GM21360 (cell line): ENCODE data around the gene CSGALNACT2.

Experiments used
- ATAC-seq: cut with Tn5 transposase; IDR thresholded peaks from one replicate; pipeline ENCODE4 v1.9.1; 2021; ENCODE audit warnings: mild to moderate bottlenecking, moderate library complexity; ENCODE audit not compliant: unreplicated experiment

Gene CSGALNACT2

GRCh38 chr10:43200538-43201390 lies 62.5 kb downstream of the CSGALNACT2 start:
- ATAC-seq, result no peak

DNA sequence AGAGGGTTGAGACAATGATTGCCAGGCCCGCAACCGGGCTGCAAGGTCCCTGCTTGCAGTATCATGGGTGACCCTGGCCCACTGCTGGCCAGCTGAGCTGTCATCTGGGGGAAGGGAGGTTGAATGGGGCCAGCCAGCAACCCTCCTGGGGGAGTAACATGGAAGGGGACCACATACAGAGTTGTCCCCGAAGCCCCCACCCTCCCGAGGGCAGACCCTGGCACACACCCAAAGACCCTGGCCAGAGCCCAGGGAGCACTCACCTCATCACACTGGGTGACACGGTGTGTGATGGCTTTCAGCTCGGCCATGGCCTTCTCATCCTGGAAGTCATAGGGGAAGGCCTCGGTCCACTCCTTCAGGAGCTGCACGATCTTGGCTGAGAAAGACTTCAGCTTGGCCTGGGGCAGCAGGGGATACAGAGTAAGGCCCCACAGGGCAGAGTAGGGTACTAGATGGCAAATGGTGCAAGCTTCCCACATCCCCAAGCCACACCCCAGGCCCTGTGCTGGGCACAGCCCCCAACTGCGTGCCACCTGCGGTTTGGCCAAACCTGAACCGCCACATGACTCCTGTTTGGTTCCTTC lies 63.4 kb downstream of the CSGALNACT2 start:
- ATAC-seq, result no peak

- peak; percentile 44 for ATAC-seq
These were observed 64.0 kb downstream of the CSGALNACT2 start for GRCh38 chr10:43202224-43202656.

GRCh38 chr10:43202657-43203447 lies 64.6 kb downstream of the CSGALNACT2 start:
- ATAC-seq, result no peak

DNA sequence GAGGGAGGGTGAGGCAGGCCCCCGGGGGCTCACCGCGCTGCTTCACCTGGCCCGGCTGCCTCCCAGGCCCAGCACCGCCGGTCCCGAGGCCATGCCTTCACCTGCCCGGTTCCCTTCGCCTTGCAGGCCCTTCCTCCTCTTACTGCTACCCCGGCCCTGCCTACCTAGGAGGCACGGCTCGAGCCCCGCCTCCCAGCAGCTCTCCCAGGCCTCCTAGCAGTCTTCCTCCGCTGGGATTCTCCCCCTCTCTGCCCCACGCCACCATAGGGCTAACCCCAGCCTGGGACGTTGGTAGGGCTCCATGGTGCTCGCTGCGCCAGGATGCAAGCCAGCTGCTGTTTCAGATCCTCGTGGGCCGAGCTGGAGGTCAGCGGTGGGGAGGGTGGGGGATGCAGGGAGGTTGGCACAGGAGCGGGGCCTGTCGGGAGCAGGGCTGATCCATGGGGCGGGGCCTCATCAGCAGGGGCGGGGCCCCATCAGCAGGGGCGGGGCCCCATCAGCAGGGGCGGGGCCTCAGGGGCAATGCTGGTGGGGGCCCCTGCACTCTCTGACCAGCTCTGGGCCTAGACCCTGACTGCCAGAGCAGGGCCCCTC lies 65.3 kb downstream of the CSGALNACT2 start:
- no peak for ATAC-seq

GRCh38 chr10:43204042-43204942 lies 66.0 kb downstream of the CSGALNACT2 start:
- peak; percentile 3 for ATAC-seq

DNA sequence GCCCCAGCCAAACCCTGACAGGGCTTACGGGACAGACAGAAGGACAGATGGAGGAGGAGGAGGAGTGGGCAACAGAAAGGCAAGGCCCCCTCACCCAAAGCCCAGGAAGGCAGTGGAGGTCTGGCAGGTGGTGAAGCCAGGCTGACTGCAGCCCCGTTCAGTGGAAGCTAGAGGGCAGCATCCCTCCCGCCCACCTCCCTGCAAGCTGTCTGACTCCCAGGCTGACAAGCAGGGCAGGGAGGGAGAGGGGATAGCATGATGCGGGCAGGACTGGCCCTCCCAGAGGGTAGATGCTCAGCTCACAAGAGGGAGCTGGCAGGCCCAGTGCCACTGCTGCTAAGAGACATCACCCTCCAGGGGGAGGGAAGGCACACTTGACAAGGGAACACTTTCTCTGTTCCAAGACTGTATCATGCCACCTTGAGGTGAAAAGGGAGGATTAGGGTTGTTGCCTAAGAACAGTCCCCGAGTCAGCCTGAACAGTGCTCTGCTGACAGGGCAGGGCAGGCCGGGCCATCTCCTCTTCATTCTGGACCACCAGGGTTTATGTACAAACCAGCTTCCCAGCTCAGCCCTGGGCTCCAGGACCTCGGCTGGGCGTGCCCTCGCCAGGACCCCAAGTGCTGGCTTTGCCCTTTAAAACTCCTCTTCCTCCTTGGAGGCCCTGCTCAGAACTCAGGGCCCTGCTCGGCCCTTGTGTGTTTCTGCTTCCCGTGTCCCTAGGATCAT lies 66.9 kb downstream of the CSGALNACT2 start:
- ATAC-seq, result peak; percentile 63

DNA sequence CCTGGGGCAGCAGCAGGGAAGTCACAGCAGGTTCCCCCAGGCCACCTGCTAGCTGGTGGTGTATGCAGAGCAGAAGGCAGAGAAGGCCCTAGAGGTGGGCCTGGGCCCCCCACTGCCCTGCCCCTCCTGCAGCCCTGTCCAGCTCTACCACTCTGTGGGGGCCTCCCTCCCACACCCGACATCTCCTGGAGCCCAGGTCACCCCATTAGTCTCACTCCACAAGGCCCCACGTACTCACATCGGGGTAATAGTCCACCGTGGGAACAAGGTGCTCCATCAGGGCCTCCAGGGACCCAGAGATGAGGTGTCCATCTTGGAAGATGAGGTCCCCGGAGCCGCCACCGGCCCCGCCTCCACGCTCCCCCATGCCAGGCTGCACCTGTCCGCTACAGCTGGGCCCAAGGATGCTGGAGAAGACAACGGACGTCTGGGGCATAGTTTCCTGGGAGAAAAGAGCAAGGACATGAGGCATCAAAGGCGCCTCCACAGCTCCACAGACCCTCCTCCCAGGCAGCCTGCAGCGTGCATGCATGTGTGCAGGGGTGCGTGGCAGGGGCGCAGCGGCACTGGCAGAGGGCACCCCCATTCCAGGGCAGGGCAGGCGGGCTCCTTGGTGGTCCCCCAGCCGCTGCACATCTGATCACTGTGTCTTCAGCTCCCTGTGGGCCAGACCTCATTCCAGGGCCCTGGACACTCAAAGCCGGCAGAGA lies 67.6 kb downstream of the CSGALNACT2 start:
- ATAC-seq, result no peak

DNA sequence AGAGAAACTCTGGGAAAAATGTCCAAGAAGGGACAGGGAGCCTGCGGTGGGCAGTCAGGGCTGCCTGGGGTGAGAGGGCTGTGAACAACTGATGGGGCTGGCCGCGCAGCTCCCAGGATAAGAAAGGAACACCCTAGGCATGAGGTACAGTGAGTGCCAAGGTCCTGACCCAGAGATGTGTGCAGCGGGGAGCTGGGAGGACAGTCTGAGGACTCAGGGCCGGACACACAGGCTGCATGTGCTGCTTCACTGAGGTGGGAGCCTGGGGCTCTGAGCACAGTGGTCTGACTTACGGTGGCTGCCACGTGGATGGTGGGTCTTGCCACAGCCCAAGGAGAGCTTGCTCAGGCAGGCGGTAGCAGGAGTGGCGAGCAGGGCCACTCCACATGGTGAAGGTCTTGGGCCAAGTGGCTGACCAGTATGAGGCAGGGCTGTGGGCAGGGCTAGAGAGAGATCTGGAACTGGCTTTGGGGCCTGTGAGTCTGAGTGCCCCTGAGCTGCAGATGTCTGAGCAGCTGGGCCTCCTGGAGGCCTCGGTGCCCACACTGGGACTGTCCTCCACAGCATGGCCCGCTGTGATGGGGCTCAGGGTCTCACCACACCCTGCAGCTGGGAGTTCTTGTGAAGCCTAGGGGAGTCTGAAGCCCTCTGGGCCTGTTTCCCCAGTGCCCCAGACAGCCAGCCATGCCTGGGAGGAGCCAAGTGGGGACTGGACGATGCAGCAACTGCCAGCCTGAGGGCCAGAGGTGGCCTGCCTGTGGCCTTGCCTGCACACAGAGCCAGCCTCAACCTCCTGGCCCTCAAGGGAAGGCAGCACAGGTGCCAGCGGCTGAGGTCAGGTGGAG lies 68.4 kb downstream of the CSGALNACT2 start:
- ATAC-seq, result no peak

GRCh38 chr10:43208147-43209073 lies 70.2 kb downstream of the CSGALNACT2 start:
- no peak for ATAC-seq

- ATAC-seq, result no peak
These were observed 70.8 kb downstream of the CSGALNACT2 start for GRCh38 chr10:43209074-43209455.

GRCh38 chr10:43209651-43210141 lies 71.5 kb downstream of the CSGALNACT2 start:
- ATAC-seq, result no peak

GRCh38 chr10:43210556-43210955 lies 72.3 kb downstream of the CSGALNACT2 start:
- ATAC-seq, result no peak

DNA sequence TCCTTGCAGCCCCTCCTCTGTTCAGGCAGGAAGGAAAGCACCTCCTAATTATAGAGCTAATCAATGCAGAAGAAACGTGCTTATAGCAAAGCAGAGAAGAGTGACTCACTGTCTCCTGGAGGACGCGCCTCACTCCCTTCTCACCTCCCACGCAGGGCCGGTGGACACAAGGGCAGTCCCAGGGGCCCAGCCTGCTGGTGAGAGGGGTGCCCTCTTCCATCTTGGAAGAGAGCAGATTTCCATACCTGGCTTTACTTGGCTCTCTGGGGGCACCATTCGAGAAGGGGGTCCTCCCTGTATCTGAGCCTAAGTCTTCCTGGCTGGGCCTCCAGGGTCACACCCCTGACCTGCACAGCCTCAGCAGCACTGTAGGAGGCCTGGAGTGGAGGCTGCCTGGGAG lies 72.8 kb downstream of the CSGALNACT2 start:
- ATAC-seq, result no peak

GRCh38 chr10:43211431-43212042 lies 73.3 kb downstream of the CSGALNACT2 start:
- ATAC-seq, result no peak

- ATAC-seq, result no peak
These were observed 73.9 kb downstream of the CSGALNACT2 start for GRCh38 chr10:43212043-43212721.
